ENCODE measurements around the gene PCK2.
"Not testable (repeated sequence)": the region's sequence is repeated elsewhere in the genome, so short reads cannot be mapped to it uniquely, and the experiment has no call there.

Gene PCK2

DNA sequence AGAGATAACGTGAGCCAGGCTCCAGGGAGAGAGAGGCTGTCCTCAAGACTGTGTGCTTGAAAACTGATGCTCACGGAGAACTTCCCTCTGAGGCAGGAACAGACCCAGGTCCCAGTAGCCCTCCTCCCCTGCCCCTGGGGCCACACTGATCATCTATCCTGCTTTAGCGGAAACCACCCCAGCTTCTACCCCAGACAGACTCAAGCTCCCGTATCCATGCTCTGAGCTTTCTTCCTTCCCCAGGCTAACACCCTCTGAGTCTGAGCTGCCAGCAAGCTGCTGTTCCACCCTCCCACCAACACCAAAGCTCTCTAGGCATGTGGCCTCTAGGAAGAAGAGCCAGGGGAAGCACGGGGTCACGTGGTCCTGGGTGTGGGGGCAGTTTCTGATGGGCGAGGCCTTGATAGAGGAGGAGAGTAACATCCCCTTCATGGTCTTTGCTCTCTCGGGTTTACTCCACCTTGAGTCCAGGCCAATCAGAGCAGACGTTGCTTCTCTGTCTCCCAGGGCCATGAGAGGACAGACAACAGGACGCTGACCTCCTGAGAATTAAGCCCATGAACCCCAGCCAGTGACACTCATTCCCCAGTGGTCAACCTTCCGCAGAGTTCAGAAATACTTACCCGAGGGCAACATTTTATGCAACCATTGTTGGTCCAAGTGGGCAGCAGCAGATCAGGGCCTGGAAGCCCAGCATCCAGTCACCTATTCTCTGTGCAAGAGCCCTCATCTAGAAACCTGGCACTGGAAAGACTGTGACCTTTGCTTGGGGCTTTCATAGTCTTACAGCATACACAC lies 1.4 kb downstream of the PCK2 start:
- DNase-seq (ENCODE audit: low read depth), result peak; percentile 45

- no peak for DNase-seq (ENCODE audit: low read depth)
These were observed 2.6 kb downstream of the PCK2 start for GRCh38 chr14:24096545-24097181.

DNA sequence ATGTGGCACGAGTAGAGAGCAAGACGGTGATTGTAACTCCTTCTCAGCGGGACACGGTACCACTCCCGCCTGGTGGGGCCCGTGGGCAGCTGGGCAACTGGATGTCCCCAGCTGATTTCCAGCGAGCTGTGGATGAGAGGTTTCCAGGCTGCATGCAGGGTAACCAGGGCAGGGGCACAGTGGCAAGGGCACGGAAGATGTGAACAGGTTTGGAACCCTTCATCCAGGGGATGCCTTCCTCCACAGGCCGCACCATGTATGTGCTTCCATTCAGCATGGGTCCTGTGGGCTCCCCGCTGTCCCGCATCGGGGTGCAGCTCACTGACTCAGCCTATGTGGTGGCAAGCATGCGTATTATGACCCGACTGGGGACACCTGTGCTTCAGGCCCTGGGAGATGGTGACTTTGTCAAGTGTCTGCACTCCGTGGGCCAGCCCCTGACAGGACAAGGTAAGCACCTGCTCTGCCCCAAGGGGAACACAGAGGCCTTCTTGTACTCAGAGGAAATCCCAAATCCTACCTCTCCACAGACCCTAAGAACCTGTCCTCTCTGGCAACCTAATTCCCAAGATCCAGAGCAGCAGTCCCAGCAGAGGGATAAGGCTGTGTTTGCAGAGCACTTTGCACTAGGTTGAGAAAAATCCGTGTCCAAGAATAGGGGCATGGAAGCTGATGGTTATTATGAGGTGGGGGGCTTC lies 4.3 kb downstream of the PCK2 start:
- no peak for DNase-seq (ENCODE audit: low read depth)

GRCh38 chr14:24098927-24099813 lies 5.1 kb downstream of the PCK2 start:
- DNase-seq (ENCODE audit: low read depth), result no peak

DNA sequence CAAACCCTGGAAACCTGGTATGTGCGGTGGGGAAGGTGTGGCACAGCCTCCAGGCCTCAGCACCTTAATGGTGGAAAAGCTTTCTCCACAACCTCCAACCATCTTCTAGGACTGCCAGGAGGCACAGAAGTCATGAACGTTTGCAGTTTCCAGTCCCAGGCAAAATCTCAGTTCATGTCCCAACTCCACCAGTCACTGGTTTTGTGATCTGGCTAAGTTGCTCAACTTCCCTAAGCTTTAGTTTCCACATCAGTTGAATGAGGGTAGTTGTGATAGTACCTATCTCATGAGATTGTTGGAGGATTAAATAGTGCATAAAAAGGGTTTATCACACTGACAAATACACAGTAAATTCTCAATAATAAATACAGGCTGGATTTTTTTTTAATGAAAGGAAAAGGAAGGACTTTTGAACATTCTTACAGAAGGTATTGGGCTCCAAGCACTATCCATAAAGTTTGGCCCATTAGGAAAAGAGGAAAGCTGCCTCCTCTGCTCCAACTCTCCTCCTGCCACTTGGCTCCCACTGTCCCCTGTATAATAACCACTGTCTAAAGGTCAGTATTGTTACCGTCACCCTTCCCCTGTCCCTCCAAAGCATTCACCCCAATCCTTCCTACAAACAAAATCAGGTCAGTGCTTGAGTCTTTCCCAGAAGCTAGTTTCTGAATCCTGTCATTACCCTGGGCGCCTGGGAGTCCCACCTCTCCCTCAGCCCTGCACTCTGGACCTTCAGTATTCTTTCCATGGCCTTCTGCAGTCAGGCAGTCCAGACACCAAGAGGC lies 6.3 kb downstream of the PCK2 start:
- DNase-seq (ENCODE audit: low read depth), result no peak

DNA sequence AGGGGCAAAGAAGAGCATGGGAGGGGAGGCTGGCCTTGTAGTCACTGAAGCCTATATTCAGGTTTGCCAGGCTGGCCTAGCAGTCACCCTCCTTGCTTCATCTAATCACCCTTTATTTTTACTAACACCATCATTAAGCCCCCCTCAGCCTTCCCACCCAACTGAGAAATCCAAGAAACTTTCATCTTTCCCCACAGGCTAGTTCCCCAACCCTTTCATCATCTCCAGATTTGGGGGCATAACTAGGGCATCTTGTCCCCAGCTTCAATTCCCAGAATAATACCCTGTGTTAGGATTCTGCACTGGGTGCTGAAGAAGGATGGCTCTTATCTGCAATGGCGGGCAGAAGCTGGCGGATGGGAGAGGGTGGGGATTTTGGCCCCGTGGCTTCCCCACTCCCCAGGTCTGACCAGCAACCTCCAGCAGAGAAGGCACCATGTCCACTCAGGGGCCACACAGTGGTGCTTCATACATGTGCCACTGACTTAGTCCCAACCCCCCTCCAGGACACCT lies 6.9 kb downstream of the PCK2 start:
- DNase-seq (ENCODE audit: low read depth), result no peak

DNA sequence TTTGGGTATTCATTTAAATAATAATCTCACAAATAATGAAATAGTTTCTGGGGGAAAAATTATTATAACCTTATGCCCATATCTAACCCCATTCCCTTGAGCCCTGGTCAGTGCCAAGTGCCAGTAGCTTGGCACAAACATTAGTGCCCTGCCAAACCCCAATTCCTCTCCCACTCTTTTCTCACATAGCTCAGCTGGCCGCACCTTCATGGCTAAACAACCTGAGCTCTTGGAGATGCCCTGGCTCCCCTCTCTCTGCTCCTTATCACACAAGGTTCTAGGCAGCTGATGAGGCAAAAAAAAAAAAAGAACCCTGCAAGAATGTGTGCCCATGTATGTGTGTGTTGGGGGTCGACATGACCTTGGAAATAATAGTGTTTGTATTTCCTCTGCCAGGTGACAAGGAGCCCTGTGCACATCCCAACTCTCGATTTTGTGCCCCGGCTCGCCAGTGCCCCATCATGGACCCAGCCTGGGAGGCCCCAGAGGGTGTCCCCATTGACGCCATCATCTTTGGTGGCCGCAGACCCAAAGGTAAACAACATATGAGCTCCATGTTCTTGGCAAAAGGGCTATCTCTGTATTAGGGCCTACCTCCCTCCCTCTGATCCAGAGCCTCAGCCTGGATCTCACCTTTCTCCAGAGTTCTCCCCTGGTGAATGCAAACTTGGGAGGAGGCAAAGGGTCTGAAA lies 8.4 kb downstream of the PCK2 start:
- DNase-seq (ENCODE audit: low read depth), result no peak

DNA sequence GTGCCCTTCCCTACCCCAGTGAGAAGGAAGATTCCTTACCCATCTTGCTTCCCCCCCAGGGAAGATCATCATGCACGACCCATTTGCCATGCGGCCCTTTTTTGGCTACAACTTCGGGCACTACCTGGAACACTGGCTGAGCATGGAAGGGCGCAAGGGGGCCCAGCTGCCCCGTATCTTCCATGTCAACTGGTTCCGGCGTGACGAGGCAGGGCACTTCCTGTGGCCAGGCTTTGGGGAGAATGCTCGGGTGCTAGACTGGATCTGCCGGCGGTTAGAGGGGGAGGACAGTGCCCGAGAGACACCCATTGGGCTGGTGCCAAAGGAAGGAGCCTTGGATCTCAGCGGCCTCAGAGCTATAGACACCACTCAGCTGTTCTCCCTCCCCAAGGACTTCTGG lies 9.3 kb downstream of the PCK2 start:
- no peak for DNase-seq (ENCODE audit: low read depth)

DNA sequence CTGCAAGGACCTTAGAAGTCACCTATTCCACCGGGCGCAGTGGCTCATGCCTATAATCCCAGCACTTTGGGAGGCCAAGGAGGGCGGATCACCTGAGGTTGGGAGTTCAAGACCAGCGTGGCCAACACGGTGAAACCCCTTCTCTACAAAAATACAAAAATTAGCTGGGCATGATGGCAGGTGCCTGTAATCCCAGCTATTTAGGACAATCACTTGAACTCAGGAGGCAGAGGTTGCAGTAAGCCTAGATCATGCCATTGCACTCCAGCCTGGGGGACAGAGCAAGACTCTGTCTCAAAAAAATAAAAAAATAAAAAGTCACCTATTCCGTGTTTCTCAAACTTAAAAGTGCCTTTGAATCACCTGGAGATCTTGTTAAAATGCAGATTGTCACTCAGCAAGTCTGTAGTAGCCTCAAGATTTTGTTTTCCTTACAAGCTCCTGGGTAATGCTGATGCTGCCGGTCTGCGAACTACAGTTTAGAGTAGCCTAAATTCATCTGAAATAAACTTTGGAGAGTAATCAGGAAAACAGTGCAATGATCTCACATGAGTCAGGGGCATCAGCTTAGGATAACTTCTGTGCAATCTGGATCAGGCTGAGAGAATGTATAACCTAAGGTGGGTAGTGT lies 11.6 kb downstream of the PCK2 start:
- not testable (repeated sequence) for DNase-seq (ENCODE audit: low read depth)

DNA sequence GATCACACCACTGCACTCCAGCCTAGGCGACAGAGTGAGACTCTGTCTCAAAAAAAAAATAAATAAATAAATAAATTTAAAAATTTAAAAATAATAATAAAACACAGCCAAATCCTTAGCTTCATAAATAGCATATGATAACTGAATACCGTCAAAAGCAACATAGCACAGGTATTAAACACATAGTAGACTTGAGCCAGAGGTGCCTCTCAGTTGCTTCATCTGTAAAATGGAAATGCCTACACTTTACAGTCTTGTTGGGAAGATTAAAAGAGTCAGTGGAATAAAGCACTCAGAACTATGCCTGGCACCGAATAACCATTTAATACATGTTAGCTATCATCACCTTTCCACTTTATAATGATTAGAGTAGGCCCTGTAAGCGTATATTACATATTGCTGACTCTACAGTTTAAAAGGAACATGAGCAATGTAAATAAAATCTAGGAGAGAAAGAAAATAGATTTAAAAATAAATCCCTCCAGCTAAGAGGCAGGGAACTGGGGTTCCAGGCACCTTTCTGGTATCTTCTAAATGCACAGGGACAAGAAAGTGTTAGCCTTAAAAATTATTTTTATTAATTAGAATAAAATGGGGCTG lies 12.7 kb downstream of the PCK2 start:
- no peak for DNase-seq (ENCODE audit: low read depth)

GRCh38 chr14:24108336-24108874 lies 14.3 kb downstream of the PCK2 start:
- no peak for DNase-seq (ENCODE audit: low read depth)

DNA sequence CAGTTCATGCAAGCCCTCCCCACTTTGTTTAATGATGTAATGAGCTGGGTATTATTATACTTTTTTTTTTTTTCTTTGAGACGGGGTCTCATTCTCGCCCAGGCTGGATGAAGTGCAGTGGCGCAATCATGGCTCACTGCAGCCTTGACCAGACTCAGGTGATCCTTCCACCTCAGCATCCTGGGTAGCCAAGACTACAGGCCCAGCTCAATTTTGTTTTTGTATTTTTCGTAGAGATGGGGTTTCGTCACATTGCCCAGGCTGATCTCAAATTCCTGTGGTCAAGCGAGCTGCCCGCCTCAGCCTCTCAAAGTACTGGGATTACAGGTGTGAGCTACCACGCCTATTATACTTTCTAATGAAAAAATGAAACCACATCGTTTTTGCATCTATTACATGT lies 15.9 kb downstream of the PCK2 start:
- no peak for DNase-seq (ENCODE audit: low read depth)

DNA sequence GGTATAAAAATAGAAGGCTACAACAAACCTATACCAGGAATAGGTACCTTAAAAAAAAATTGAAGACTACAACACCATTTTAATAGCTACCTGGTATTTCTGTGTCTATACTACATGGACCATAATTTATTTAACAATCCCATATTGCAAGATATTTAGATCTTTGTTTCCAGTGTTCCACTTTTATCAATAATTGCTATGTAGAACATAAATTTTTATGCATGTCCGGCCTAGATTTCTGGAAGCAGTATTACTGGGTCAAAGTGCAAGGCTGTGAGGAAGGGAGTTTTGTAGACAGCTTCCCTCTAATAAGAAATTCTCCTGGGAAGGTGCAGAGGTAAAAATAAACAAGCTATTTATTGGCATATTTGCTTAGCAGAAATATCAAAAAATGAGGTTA lies 16.4 kb downstream of the PCK2 start:
- DNase-seq (ENCODE audit: low read depth), result no peak

- no peak for DNase-seq (ENCODE audit: low read depth)
These were observed 19.3 kb downstream of the PCK2 start for GRCh38 chr14:24113379-24113800.

DNA sequence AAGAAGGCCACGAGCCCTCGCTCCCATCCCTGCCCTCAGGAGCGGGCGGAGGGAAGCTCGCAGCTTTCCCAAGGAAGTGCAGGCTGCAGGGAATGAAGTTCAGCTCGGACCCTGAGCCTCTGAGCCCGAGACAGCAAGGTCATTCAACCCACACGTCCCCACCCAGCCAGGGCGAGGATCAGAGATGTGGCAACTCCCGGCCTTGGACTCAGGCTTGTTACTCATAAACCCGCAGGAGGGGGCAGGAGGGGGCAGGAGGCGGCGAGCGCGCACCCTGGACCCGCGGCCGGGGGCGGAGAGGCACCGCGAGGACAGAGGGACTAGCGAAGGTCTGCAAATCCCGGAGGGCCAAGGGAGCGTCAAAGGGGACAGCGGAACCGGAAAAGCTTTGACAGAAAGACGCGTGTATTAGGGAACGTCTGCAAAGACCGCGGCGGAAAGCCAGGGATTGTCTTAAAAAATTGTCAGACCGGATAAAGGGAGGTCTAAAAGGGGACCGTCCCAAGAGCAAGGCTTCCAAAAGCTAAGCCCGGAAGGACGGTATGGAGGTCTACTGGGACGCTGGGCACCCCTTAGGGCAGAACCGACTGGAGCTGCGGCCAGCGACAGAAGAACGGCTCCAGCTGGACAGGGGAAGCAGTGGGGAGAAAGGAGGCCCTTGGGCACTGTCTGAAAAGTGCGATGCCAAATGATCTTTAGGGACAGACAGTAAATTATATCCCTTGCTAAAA lies 19.9 kb downstream of the PCK2 start:
- peak; percentile 71 for DNase-seq (ENCODE audit: low read depth)

- DNase-seq (ENCODE audit: low read depth), result peak; percentile 99
These were observed 20.7 kb downstream of the PCK2 start, which contains the start of the genes DCAF11 and NRL for GRCh38 chr14:24114532-24115421. TSS of gene DCAF11 (plus strand) at chr14:24114777. CDS start at chr14:24115595, 818 bp downstream. TSS of gene NRL (minus strand) at chr14:24114949. CDS start at chr14:24082848, 32,101 bp downstream.

GRCh38 chr14:24115422-24116127 lies 21.5 kb downstream of the PCK2 start:
- DNase-seq (ENCODE audit: low read depth), result no peak
